Fibroblast of the aortic adventitia (primary cell): Measurements from ENCODE around the gene MS4A12. TPM values are rescaled to one million over a fixed set of nuclear protein-coding genes. Genes with fewer than 3 reads are reported as not detected.

Experiments used
- DNase-seq: peaks from one replicate; pipeline ENCODE4 v3.0.0-alpha.2; 2010; ENCODE audit warnings: low read depth
- H3K4me3 ChIP-seq: 2 replicates; pipeline ENCODE4 v1.5.1; 2011; ENCODE audit warnings: low read depth, mild to moderate bottlenecking, control low read depth, low read length, moderate library complexity
- total RNA-seq: library from RNA; depleted of rRNA; stranded (reverse); fragments of >200 nt; gene quantifications from 2 replicates; pipeline ENCODE4 v1.2.3, GENCODE V29; 2012; ENCODE audit warnings: low replicate concordance
- TF ChIP-seq, protein P1 (sequence below): IDR thresholded peaks from 2 replicates; pipeline ENCODE4 v1.5.1; 2011; ENCODE audit warnings: mild to moderate bottlenecking, low read length, control low read depth, inconsistent platforms; ENCODE audit not compliant: insufficient read depth

Gene MS4A12
- total RNA-seq, 1 donor, result not detected

DNA sequence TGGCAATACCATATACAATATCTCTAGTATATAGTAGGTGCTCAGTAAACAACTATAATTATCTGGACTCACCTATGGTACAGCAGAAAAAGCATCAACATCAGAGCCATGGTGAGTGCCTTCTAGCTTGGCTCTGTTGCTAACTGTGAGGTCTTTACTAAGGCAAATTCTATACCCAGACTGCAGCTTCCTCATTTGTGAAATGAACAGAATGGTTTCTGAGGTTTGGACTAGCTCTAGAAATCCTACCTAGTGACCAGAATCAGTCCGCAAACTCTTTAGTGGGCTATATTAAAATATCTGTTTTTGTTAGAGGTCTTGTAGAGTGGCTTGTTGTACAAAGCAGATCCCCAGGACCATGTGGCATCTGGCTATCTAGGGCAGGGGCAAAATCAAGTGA lies 33.2 kb upstream of the MS4A12 start:
- H3K4me3 ChIP-seq, result no peak overlapping the region
- TF ChIP-seq, protein P1, sequence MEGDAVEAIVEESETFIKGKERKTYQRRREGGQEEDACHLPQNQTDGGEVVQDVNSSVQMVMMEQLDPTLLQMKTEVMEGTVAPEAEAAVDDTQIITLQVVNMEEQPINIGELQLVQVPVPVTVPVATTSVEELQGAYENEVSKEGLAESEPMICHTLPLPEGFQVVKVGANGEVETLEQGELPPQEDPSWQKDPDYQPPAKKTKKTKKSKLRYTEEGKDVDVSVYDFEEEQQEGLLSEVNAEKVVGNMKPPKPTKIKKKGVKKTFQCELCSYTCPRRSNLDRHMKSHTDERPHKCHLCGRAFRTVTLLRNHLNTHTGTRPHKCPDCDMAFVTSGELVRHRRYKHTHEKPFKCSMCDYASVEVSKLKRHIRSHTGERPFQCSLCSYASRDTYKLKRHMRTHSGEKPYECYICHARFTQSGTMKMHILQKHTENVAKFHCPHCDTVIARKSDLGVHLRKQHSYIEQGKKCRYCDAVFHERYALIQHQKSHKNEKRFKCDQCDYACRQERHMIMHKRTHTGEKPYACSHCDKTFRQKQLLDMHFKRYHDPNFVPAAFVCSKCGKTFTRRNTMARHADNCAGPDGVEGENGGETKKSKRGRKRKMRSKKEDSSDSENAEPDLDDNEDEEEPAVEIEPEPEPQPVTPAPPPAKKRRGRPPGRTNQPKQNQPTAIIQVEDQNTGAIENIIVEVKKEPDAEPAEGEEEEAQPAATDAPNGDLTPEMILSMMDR, result no peak
- DNase-seq, result no peak

DNA sequence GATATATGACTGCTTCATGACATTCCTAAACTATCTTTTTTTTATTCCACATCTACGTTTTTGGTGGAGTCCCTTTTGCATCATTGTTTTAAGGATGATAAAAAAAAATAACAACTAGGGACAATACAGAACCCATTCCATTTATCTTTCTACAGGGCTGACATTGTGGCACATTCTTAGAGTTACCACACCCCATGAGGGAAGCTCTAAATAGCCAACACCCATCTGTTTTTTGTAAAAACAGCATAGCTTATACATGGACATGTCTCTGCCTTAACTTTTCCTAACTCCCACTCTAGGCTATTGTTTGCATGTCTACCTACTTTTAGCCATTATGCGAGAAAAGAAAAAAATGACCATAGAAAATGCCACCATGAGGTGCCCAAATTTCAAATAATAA lies 23.7 kb upstream of the MS4A12 start:
- no peak overlapping the region for H3K4me3 ChIP-seq
- DNase-seq, result no peak
- TF ChIP-seq, protein P1, result no peak

DNA sequence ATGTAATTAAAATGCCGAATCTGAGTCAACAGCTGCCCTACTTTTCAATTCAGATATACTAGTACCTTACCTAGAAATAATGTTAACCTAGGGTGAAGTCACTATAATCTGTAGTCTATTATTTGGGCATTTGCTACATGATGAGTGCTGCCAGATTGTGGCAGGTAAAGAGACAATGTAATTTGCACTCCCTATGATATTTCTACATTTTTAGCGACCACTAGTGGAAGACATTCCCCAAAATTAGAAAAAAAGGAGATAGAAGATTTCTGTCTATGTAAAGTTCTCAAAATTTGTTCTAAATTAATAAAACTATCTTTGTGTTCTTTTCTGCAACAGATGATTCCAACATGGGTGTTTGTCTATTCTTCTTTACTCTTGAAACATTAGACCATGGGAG lies 22.9 kb upstream of the MS4A12 start:
- no peak for DNase-seq
- H3K4me3 ChIP-seq, result no peak overlapping the region
- TF ChIP-seq, protein P1, result no peak

DNA sequence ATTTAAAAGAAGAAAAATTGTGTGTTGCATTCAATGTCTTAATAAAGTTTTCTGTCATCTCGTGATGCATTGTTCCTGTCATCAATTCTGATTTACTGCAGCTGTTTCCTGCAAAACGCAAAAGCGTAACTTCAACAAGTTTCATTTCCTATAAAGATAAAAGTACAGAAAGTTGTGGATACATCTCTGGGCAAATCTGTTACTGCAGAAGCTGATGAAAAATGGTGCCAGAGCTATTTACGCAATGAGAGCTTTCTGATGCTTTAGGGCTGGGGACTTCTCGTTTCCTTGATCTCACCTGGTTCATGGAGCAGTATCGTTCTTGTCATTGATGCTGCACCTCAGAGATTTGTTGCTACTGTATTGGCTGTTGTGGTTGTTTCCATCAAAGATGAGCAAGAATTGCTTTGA lies 15.5 kb upstream of the MS4A12 start:
- H3K4me3 ChIP-seq, result no peak overlapping the region
- no peak for DNase-seq
- TF ChIP-seq, protein P1, result no peak

DNA sequence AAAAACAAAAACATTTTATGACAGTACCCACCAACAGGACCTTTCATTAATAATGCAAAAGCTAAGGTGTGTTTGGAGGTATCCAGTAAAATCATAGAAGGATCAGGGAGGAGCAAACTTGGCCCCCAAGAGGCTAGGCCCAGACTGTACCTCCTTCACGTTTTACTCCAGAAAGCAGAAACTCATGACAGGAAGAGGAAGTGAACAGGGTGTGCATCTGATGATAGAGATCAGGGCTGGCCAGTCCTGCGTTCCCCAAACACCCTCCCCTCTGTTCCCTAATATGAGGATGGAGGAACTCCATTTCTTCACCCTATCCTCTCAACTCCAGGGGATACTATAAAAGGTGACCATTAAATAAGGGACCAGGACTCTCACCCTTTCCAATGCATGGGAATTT lies 10.2 kb upstream of the MS4A12 start:
- H3K4me3 ChIP-seq, result no peak overlapping the region
- TF ChIP-seq, protein P1, result no peak
- no peak for DNase-seq

DNA sequence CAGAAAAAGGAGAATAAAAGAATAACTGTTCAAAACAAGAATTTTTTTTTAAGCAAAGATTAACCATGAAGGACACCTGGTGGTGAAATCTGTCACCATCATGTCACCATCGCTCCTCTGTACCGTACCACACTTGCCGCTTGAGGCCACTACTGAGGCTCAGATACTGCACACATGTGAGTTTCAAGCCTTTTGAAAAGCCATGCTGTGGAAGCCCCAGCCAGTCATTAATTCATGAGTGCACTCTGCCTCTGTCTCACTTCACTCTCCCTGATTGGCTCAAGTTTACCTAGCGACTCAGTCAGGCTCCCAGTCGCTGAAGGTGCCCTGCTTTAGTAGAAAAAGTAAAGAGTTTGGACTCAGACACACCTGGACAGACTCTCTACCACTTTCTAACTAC lies 6.6 kb upstream of the MS4A12 start:
- no peak overlapping the region for H3K4me3 ChIP-seq
- TF ChIP-seq, protein P1, result no peak
- no peak for DNase-seq

DNA sequence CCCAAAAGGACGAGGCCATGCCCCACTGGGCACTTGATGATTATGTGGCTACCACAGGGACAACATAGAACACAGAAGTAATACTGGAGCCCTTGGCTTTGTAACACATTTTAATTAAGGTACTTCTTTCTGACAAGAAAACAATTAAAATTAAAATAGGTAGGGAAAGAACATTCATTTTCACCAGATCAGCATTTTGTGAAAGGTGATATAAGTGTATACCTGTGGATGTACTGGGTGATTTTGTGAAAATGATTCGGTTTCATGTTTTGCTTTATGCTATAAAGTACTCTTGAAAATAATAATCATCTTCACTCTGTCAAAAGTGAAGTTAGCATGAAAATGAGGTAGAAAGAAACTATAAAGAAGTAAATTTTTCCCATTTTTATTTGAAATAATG lies 876 bp downstream of the MS4A12 start:
- H3K4me3 ChIP-seq, result no peak overlapping the region
- TF ChIP-seq, protein P1, result no peak
- no peak for DNase-seq
